ENCODE measurements around the gene SMAP1. TPM values are rescaled to one million over a fixed set of nuclear protein-coding genes. Genes with fewer than 3 reads are reported as not detected.

Gene SMAP1
- total and polyA plus RNA-seq, 9 of the 15 experiments (the other 6 are each of a cell fraction or from before 2014, with no cell fraction given) = 11.4 to 26.4 (median 15.5) TPM

GRCh38 chr6:70667256-70667710 lies 400 bp upstream of the SMAP1 start:
- POLR2A ChIA-PET = interaction anchor here (0.7 to 1.4 kb wide), 4 partner anchors 8 to 14 kb away, joined by 3 to 6 read pairs (median 4); no protein-coding TSS in a partner anchor
- CTCF ChIA-PET (ENCODE audit: low intra/inter-chr PET ratio) = interaction anchor here (0.7 kb wide), 1 partner anchor 44 kb away, joined by 3 read pairs; no protein-coding TSS in a partner anchor
- peak; percentile 52 for FAIRE-seq
- TF ChIP-seq ZNF766 (CRISPR knock-in tag; conservative IDR thresholded peaks at IDR 0.05) = peak; percentile 89
- TF ChIP-seq KDM1A (IDR thresholded peaks at IDR 0.05) = no peak
- no peak for TF ChIP-seq ZNF124 (CRISPR knock-in tag; IDR thresholded peaks at IDR 0.05)
- TF ChIP-seq ZNF280B (CRISPR knock-in tag; IDR thresholded peaks at IDR 0.05) = no peak
- TF ChIP-seq ZNF407 (IDR thresholded peaks at IDR 0.05; ENCODE audit: low read depth) = peak; percentile 76; the same call in 1 of the 2 replicates
- no peak for TF ChIP-seq USF2 (CRISPR knock-in tag; IDR thresholded peaks at IDR 0.05)
- no peak for TF ChIP-seq ZNF143 (CRISPR knock-in tag; IDR thresholded peaks at IDR 0.05)
- TF ChIP-seq YY1 (IDR thresholded peaks at IDR 0.05; ENCODE audit: borderline replicate concordance in 1 of 3, control insufficient read depth in 1 of 3, extremely low read depth in 1 of 3, insufficient read depth in 3 of 3, insufficient read length in 1 of 3, insufficient replicate concordance in 2 of 3, low read depth in 1 of 3, low read length in 2 of 3) = no peak
- TF ChIP-seq ZNF444 (CRISPR knock-in tag; IDR thresholded peaks at IDR 0.05) = no peak
- TF ChIP-seq RBM17 (IDR thresholded peaks at IDR 0.05; ENCODE audit: borderline replicate concordance, low read depth, low read length) = no peak

More at GRCh38 chr6:70667256-70667710, 400 bp upstream of the SMAP1 start:
- H4K20me1 ChIP-seq (replicated peaks; ENCODE audit: control insufficient read depth, insufficient read depth, low read length) = no peaks in the 10 kb centered on the region
- H3K36me3 ChIP-seq (ENCODE audit: control insufficient read depth, insufficient read depth, low read length) = no peaks in the 10 kb centered on the region
- in situ Hi-C loops (cut with MboI) = no loop called here
- DNase-seq (ENCODE audit: extremely low read depth in 1 of 4, low spot score in 3 of 4) (peak in 1 of 4 experiments; percentile 9), ATAC-seq (no peak)
- H3K4me2 ChIP-seq (ENCODE audit: insufficient read depth, low read length) = peak overlapping the region; percentile 97
- peak overlapping the region; percentile 83 for H3K4me3 ChIP-seq
- peak overlapping the region; percentile 80 to 96 for H3K9ac ChIP-seq (ENCODE audit: insufficient read depth in 1 of 2, low read depth in 2 of 2, low read length in 2 of 2)
- peaks cover 27% of the 10 kb centered on the region for H3K79me2 ChIP-seq (ENCODE audit: control insufficient read depth, insufficient read depth, low read length)
- WGBS (ENCODE audit: insufficient coverage, low coverage, missing lambda C conversion rate) = 9% methylated on average over 15 of the region's 15 CpGs
- H3K9me3 ChIP-seq (replicated peaks; ENCODE audit: control insufficient read depth, insufficient read depth, low read depth, low read length) = no peaks in the 10 kb centered on the region; the same call in 1 of the 2 replicates
- H3K27ac ChIP-seq (ENCODE audit: extremely low read depth, low read depth, low read length) = peak overlapping the region; percentile 83
- peaks cover 2 to 8% of the 10 kb centered on the region in 2 experiments; a peak in 3 of 5 replicates for H3K27me3 ChIP-seq (ENCODE audit: control insufficient read depth in 2 of 2, insufficient read depth in 2 of 2, low read length in 2 of 2)
- peaks cover 12% of the 10 kb centered on the region in 2 experiments; a peak in 3 of 5 replicates for H3K4me1 ChIP-seq (replicated peaks in 1 of 2; ENCODE audit: control insufficient read depth in 2 of 2, insufficient read depth in 2 of 2, low read length in 2 of 2)
- peak overlapping the region; percentile 96 for H2AFZ ChIP-seq (ENCODE audit: low read depth, low read length)
- BruUV-seq (replicated peaks) = TSS peak; percentile 95
- intact Hi-C loops (cut with micrococcal nuclease) = loop anchor here (10.0 kb wide), 1 partner anchor 272 kb away; no protein-coding TSS in a partner anchor
- H3K9me1 ChIP-seq (ENCODE audit: control insufficient read depth, insufficient read depth, low read length) = no peaks in the 10 kb centered on the region

All from K562 (cell line).